Measurements from ENCODE around the gene PIGL. TPM values are rescaled to one million over a fixed set of nuclear protein-coding genes. Genes with fewer than 3 reads are reported as not detected.
"Not testable (repeated sequence)": the region's sequence is repeated elsewhere in the genome, so short reads cannot be mapped to it uniquely, and the experiment has no call there.

Gene PIGL
- total and polyA plus RNA-seq, 4 donors, result 24.0 to 39.7 (median 27.8) TPM

GRCh38 chr17:16297367-16298139 lies 80.5 kb downstream of the PIGL start:
- Histone ChIP-seq H3K9me3 (ENCODE audit: control insufficient read depth, insufficient read depth, low read length) (no peaks in the 10 kb centered on the region), H3K27me3 (ENCODE audit: control insufficient read depth, insufficient read depth, low read length) (no peaks in the 10 kb centered on the region), H3K4me3 (ENCODE audit: low read depth, low read length) (no peak overlapping the region), H3K36me3 (ENCODE audit: control insufficient read depth, insufficient read depth, low read length) (peaks cover 12% of the 10 kb centered on the region), H3K27ac (ENCODE audit: low read depth, low read length) (no peak overlapping the region), H3K4me1 (ENCODE audit: control insufficient read depth, insufficient read depth, low read length) (no peaks in the 10 kb centered on the region)
- no peak for DNase-seq (ENCODE audit: low read depth in 4 of 6, low spot score in 6 of 6)
- 56% methylated on average over 11 of the region's 11 CpGs for WGBS (ENCODE audit: insufficient coverage)

- no peak for DNase-seq (ENCODE audit: low read depth in 4 of 6, low spot score in 6 of 6)
- H3K27ac ChIP-seq (ENCODE audit: low read depth, low read length), result no peak overlapping the region
- WGBS (ENCODE audit: insufficient coverage), result 50% methylated on average over 1 of the region's 1 CpG
- no peak overlapping the region for H3K4me3 ChIP-seq (ENCODE audit: low read depth, low read length)
- no peaks in the 10 kb centered on the region for H3K4me1 ChIP-seq (ENCODE audit: control insufficient read depth, insufficient read depth, low read length)
- no peaks in the 10 kb centered on the region for H3K27me3 ChIP-seq (ENCODE audit: control insufficient read depth, insufficient read depth, low read length)
- H3K36me3 ChIP-seq (ENCODE audit: control insufficient read depth, insufficient read depth, low read length), result peaks cover 12% of the 10 kb centered on the region
- no peaks in the 10 kb centered on the region for H3K9me3 ChIP-seq (ENCODE audit: control insufficient read depth, insufficient read depth, low read length)
Measured at GRCh38 chr17:16298140-16298662, 81.2 kb downstream of the PIGL start.

GRCh38 chr17:16300554-16300953 lies 83.5 kb downstream of the PIGL start:
- no peak overlapping the region for H3K27ac ChIP-seq (ENCODE audit: low read depth, low read length)
- H3K27me3 ChIP-seq (ENCODE audit: control insufficient read depth, insufficient read depth, low read length), result no peaks in the 10 kb centered on the region
- WGBS (ENCODE audit: insufficient coverage), result 100% methylated on average over 3 of the region's 3 CpGs
- no peak for DNase-seq (ENCODE audit: low read depth in 4 of 6, low spot score in 6 of 6)
- H3K36me3 ChIP-seq (ENCODE audit: control insufficient read depth, insufficient read depth, low read length), result peaks cover 12% of the 10 kb centered on the region
- no peaks in the 10 kb centered on the region for H3K9me3 ChIP-seq (ENCODE audit: control insufficient read depth, insufficient read depth, low read length)
- no peaks in the 10 kb centered on the region for H3K4me1 ChIP-seq (ENCODE audit: control insufficient read depth, insufficient read depth, low read length)
- H3K4me3 ChIP-seq (ENCODE audit: low read depth, low read length), result no peak overlapping the region

- no peak overlapping the region for H3K4me3 ChIP-seq (ENCODE audit: low read depth, low read length)
- H3K36me3 ChIP-seq (ENCODE audit: control insufficient read depth, insufficient read depth, low read length), result peaks cover 15% of the 10 kb centered on the region
- 93% methylated on average over 7 of the region's 13 CpGs for WGBS (ENCODE audit: insufficient coverage)
- H3K27me3 ChIP-seq (ENCODE audit: control insufficient read depth, insufficient read depth, low read length), result no peaks in the 10 kb centered on the region
- no peak for DNase-seq (ENCODE audit: low read depth in 4 of 6, low spot score in 6 of 6)
- H3K4me1 ChIP-seq (ENCODE audit: control insufficient read depth, insufficient read depth, low read length), result no peaks in the 10 kb centered on the region
- H3K9me3 ChIP-seq (ENCODE audit: control insufficient read depth, insufficient read depth, low read length), result no peaks in the 10 kb centered on the region
- no peak overlapping the region for H3K27ac ChIP-seq (ENCODE audit: low read depth, low read length)
Measured at GRCh38 chr17:16301963-16302855, 85.2 kb downstream of the PIGL start.

GRCh38 chr17:16302856-16303255 lies 85.8 kb downstream of the PIGL start:
- Histone ChIP-seq H3K27ac (ENCODE audit: low read depth, low read length) (no peak overlapping the region), H3K27me3 (ENCODE audit: control insufficient read depth, insufficient read depth, low read length) (no peaks in the 10 kb centered on the region), H3K36me3 (ENCODE audit: control insufficient read depth, insufficient read depth, low read length) (peaks cover 15% of the 10 kb centered on the region), H3K9me3 (ENCODE audit: control insufficient read depth, insufficient read depth, low read length) (no peaks in the 10 kb centered on the region), H3K4me1 (ENCODE audit: control insufficient read depth, insufficient read depth, low read length) (no peaks in the 10 kb centered on the region), H3K4me3 (ENCODE audit: low read depth, low read length) (no peak overlapping the region)
- no peak for DNase-seq (ENCODE audit: low read depth in 4 of 6, low spot score in 6 of 6)
- 88% methylated on average over 1 of the region's 4 CpGs for WGBS (ENCODE audit: insufficient coverage)

GRCh38 chr17:16304830-16305229 lies 87.8 kb downstream of the PIGL start:
- WGBS (ENCODE audit: insufficient coverage), result 80% methylated on average over 1 of the region's 3 CpGs
- Histone ChIP-seq H3K27me3 (ENCODE audit: control insufficient read depth, insufficient read depth, low read length) (no peaks in the 10 kb centered on the region), H3K36me3 (ENCODE audit: control insufficient read depth, insufficient read depth, low read length) (peaks cover 15% of the 10 kb centered on the region), H3K4me1 (ENCODE audit: control insufficient read depth, insufficient read depth, low read length) (no peaks in the 10 kb centered on the region), H3K27ac (ENCODE audit: low read depth, low read length) (no peak overlapping the region), H3K4me3 (ENCODE audit: low read depth, low read length) (no peak overlapping the region), H3K9me3 (ENCODE audit: control insufficient read depth, insufficient read depth, low read length) (no peaks in the 10 kb centered on the region)
- peak in 2 of 6 donors; percentile 50 to 83 for DNase-seq (ENCODE audit: low read depth in 4 of 6, low spot score in 6 of 6)

GRCh38 chr17:16306211-16306610 lies 89.2 kb downstream of the PIGL start:
- no peaks in the 10 kb centered on the region for H3K9me3 ChIP-seq (ENCODE audit: control insufficient read depth, insufficient read depth, low read length)
- 100% methylated on average over 3 of the region's 8 CpGs for WGBS (ENCODE audit: insufficient coverage)
- no peak overlapping the region for H3K4me3 ChIP-seq (ENCODE audit: low read depth, low read length)
- H3K27ac ChIP-seq (ENCODE audit: low read depth, low read length), result no peak overlapping the region
- H3K36me3 ChIP-seq (ENCODE audit: control insufficient read depth, insufficient read depth, low read length), result peaks cover 8% of the 10 kb centered on the region
- no peaks in the 10 kb centered on the region for H3K4me1 ChIP-seq (ENCODE audit: control insufficient read depth, insufficient read depth, low read length)
- no peak for DNase-seq (ENCODE audit: low read depth in 4 of 6, low spot score in 6 of 6)
- H3K27me3 ChIP-seq (ENCODE audit: control insufficient read depth, insufficient read depth, low read length), result no peaks in the 10 kb centered on the region

GRCh38 chr17:16312061-16312460 lies 95.1 kb downstream of the PIGL start:
- H3K27me3 ChIP-seq (ENCODE audit: control insufficient read depth, insufficient read depth, low read length); H3K4me1 ChIP-seq (ENCODE audit: control insufficient read depth, insufficient read depth, low read length); H3K9me3 ChIP-seq (ENCODE audit: control insufficient read depth, insufficient read depth, low read length); H3K36me3 ChIP-seq (ENCODE audit: control insufficient read depth, insufficient read depth, low read length); H3K4me3 ChIP-seq (ENCODE audit: low read depth, low read length); DNase-seq (ENCODE audit: low read depth in 4 of 6, low spot score in 6 of 6); H3K27ac ChIP-seq (ENCODE audit: low read depth, low read length): not testable (repeated sequence)
- 96% methylated on average over 25 of the region's 34 CpGs for WGBS (ENCODE audit: insufficient coverage)

GRCh38 chr17:16313139-16314090 lies 96.4 kb downstream of the PIGL start:
- Histone ChIP-seq H3K36me3 (ENCODE audit: control insufficient read depth, insufficient read depth, low read length) (peaks cover 8% of the 10 kb centered on the region), H3K27me3 (ENCODE audit: control insufficient read depth, insufficient read depth, low read length) (no peaks in the 10 kb centered on the region), H3K4me3 (ENCODE audit: low read depth, low read length) (no peak overlapping the region), H3K9me3 (ENCODE audit: control insufficient read depth, insufficient read depth, low read length) (no peaks in the 10 kb centered on the region), H3K27ac (ENCODE audit: low read depth, low read length) (no peak overlapping the region), H3K4me1 (ENCODE audit: control insufficient read depth, insufficient read depth, low read length) (no peaks in the 10 kb centered on the region)
- WGBS (ENCODE audit: insufficient coverage), result 92% methylated on average over 5 of the region's 7 CpGs
- DNase-seq (ENCODE audit: low read depth in 4 of 6, low spot score in 6 of 6), result no peak

Data from spinal cord (tissue), 10 donors.